ENCODE results near the gene AXIN1. TPM values are rescaled to one million over a fixed set of nuclear protein-coding genes. Genes with fewer than 3 reads are reported as not detected.
A peak's percentile ranks its signal among the peaks of the same experiment; 100 is the strongest.

AXIN1 gene
- total RNA-seq, 1 experiment from 2014 or later, result 50.3 TPM

DNA sequence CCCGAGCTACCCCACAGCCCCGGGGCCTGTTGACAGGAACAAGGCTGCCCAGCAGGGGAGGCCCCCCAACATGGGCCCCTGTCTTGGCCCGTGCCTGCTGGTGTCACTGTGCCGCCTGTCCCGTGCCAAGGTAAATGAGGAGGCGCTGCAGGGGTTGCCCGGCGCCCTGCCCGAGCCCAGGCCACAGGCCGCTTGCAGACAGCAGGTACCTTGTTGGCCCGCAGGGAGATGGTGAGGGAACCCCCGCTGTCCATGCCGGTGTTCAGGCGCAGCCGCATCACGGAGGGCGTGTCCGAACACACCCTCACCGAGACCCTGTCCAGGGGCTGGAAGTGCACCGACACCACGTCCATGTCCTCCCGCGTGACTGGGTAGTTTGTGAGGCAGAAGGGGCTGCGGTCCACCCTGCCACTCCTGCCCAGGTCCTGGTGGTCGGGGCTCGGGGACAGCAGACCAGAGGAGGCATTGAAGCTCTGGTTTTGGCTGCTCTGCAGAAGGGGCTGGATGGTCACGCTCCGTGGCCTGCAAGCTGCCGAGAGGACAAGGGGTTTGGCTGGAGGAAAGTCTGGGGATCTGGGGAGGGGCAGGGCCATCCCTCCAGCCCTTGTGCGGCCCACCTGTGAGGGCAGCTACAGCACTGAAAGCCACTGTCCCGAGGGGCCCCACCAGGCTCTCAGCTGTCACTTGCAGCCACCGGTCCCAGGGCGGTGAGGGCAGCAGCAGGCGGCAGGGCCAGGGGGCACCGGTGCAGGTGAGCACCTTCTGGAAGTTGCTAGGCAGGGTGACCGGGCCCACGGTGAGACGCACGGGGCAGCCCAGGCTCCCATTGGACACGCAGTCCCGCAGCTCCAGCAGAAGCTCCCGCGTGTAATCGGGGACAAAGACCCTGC lies 23.6 kb upstream of the AXIN1 start:
- ATAC-seq, result no peak
- CTCF ChIA-PET, result no interaction called here

More for the DNA sequence above, 23.6 kb upstream of the AXIN1 start:
- POLR2A ChIA-PET, result no interaction called here
- H3K9me3 Mint-ChIP-seq, result no peaks in the 10 kb centered on the region
- DNase-seq (ENCODE audit: low spot score), result no peak
- peaks cover 15% of the 10 kb centered on the region for H3K4me1 Mint-ChIP-seq
- no peaks in the 10 kb centered on the region for H3K27me3 Mint-ChIP-seq (ENCODE audit: low read depth)
- no peak for TF ChIP-seq SOX15 (CRISPR knock-in tag; IDR thresholded peaks at IDR 0.05)
- TF ChIP-seq, protein P1, sequence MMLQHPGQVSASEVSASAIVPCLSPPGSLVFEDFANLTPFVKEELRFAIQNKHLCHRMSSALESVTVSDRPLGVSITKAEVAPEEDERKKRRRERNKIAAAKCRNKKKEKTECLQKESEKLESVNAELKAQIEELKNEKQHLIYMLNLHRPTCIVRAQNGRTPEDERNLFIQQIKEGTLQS (CRISPR knock-in tag; conservative IDR thresholded peaks at IDR 0.05), result no peak
- TF ChIP-seq RORB (CRISPR knock-in tag; IDR thresholded peaks at IDR 0.05), result no peak
- TF ChIP-seq, protein P2, sequence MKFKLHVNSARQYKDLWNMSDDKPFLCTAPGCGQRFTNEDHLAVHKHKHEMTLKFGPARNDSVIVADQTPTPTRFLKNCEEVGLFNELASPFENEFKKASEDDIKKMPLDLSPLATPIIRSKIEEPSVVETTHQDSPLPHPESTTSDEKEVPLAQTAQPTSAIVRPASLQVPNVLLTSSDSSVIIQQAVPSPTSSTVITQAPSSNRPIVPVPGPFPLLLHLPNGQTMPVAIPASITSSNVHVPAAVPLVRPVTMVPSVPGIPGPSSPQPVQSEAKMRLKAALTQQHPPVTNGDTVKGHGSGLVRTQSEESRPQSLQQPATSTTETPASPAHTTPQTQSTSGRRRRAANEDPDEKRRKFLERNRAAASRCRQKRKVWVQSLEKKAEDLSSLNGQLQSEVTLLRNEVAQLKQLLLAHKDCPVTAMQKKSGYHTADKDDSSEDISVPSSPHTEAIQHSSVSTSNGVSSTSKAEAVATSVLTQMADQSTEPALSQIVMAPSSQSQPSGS (CRISPR knock-in tag; IDR thresholded peaks at IDR 0.05; ENCODE audit: borderline replicate concordance, low read depth), result no peak
- no peak for TF ChIP-seq NFE2L1 (CRISPR knock-in tag; IDR thresholded peaks at IDR 0.05)
- TF ChIP-seq RELA (CRISPR knock-in tag; IDR thresholded peaks at IDR 0.05; ENCODE audit: borderline replicate concordance), result no peak
- TF ChIP-seq SMAD4 (CRISPR knock-in tag; IDR thresholded peaks at IDR 0.05), result no peak
- no peak for TF ChIP-seq ZNF138 (CRISPR knock-in tag; conservative IDR thresholded peaks at IDR 0.05)
- TF ChIP-seq, protein P3, sequence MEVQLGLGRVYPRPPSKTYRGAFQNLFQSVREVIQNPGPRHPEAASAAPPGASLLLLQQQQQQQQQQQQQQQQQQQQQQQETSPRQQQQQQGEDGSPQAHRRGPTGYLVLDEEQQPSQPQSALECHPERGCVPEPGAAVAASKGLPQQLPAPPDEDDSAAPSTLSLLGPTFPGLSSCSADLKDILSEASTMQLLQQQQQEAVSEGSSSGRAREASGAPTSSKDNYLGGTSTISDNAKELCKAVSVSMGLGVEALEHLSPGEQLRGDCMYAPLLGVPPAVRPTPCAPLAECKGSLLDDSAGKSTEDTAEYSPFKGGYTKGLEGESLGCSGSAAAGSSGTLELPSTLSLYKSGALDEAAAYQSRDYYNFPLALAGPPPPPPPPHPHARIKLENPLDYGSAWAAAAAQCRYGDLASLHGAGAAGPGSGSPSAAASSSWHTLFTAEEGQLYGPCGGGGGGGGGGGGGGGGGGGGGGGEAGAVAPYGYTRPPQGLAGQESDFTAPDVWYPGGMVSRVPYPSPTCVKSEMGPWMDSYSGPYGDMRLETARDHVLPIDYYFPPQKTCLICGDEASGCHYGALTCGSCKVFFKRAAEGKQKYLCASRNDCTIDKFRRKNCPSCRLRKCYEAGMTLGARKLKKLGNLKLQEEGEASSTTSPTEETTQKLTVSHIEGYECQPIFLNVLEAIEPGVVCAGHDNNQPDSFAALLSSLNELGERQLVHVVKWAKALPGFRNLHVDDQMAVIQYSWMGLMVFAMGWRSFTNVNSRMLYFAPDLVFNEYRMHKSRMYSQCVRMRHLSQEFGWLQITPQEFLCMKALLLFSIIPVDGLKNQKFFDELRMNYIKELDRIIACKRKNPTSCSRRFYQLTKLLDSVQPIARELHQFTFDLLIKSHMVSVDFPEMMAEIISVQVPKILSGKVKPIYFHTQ (CRISPR knock-in tag; IDR thresholded peaks at IDR 0.05), result no peak
- TF ChIP-seq, protein P4, sequence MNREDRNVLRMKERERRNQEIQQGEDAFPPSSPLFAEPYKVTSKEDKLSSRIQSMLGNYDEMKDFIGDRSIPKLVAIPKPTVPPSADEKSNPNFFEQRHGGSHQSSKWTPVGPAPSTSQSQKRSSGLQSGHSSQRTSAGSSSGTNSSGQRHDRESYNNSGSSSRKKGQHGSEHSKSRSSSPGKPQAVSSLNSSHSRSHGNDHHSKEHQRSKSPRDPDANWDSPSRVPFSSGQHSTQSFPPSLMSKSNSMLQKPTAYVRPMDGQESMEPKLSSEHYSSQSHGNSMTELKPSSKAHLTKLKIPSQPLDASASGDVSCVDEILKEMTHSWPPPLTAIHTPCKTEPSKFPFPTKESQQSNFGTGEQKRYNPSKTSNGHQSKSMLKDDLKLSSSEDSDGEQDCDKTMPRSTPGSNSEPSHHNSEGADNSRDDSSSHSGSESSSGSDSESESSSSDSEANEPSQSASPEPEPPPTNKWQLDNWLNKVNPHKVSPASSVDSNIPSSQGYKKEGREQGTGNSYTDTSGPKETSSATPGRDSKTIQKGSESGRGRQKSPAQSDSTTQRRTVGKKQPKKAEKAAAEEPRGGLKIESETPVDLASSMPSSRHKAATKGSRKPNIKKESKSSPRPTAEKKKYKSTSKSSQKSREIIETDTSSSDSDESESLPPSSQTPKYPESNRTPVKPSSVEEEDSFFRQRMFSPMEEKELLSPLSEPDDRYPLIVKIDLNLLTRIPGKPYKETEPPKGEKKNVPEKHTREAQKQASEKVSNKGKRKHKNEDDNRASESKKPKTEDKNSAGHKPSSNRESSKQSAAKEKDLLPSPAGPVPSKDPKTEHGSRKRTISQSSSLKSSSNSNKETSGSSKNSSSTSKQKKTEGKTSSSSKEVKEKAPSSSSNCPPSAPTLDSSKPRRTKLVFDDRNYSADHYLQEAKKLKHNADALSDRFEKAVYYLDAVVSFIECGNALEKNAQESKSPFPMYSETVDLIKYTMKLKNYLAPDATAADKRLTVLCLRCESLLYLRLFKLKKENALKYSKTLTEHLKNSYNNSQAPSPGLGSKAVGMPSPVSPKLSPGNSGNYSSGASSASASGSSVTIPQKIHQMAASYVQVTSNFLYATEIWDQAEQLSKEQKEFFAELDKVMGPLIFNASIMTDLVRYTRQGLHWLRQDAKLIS (CRISPR knock-in tag; IDR thresholded peaks at IDR 0.05; ENCODE audit: borderline replicate concordance), result no peak
- no peak for TF ChIP-seq ELF4 (CRISPR knock-in tag; IDR thresholded peaks at IDR 0.05; ENCODE audit: low read depth)
- TF ChIP-seq, protein P5, sequence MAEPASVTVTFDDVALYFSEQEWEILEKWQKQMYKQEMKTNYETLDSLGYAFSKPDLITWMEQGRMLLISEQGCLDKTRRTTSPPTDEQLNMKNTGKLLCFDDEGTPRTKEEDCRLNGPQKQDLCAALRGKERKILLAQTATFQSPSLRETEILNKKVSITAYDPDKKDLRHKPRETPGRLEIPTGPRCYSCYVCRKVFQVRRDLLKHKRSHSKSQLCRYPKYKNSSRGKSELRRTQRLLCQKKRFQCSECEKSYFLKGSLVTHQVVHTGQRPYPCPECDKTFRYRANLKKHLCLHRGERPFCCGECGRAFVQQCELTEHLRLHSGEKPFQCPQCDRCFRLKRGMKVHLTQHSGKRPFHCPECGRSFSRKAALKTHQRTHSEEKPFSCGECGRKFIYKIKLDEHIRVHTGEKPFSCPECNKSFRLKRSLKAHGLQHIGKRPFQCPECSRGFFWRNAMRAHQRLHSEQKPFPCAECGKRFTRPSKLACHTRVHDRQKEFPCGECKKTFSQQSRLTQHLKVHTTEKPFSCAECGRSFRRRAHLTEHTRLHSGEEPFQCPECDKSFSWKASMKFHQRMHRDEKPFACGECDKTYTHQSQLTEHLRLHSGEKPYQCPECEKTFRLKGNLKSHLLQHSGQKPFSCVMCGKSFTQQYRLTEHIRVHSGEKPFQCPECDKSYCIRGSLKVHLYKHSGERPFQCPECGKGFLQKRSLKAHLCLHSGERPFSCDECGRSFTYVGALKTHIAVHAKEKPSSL (CRISPR knock-in tag; conservative IDR thresholded peaks at IDR 0.05), result no peak
- no peak for TF ChIP-seq ETV6 (CRISPR knock-in tag; IDR thresholded peaks at IDR 0.05)
- TF ChIP-seq, protein P6, sequence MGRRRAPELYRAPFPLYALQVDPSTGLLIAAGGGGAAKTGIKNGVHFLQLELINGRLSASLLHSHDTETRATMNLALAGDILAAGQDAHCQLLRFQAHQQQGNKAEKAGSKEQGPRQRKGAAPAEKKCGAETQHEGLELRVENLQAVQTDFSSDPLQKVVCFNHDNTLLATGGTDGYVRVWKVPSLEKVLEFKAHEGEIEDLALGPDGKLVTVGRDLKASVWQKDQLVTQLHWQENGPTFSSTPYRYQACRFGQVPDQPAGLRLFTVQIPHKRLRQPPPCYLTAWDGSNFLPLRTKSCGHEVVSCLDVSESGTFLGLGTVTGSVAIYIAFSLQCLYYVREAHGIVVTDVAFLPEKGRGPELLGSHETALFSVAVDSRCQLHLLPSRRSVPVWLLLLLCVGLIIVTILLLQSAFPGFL (CRISPR knock-in tag; IDR thresholded peaks at IDR 0.05; ENCODE audit: borderline replicate concordance), result no peak
- TF ChIP-seq, protein P7, sequence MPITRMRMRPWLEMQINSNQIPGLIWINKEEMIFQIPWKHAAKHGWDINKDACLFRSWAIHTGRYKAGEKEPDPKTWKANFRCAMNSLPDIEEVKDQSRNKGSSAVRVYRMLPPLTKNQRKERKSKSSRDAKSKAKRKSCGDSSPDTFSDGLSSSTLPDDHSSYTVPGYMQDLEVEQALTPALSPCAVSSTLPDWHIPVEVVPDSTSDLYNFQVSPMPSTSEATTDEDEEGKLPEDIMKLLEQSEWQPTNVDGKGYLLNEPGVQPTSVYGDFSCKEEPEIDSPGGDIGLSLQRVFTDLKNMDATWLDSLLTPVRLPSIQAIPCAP (CRISPR knock-in tag; IDR thresholded peaks at IDR 0.05), result no peak
- TF ChIP-seq PRRX2 (CRISPR knock-in tag; IDR thresholded peaks at IDR 0.05), result no peak
- no peak overlapping the region for H3K4me3 Mint-ChIP-seq
- peaks cover 12% of the 10 kb centered on the region for H3K36me3 Mint-ChIP-seq
- H3K27ac Mint-ChIP-seq, result peak overlapping the region; percentile 36; the same call in 1 of the 2 replicates

Data from WTC11 (cell line).